Activated T-helper 9 cell treated with anti-CD3 and anti-CD28 coated beads, Interleukin-2, amount 50 U/mL, for 16 hours (primary cell): Measurements from ENCODE around the gene TLR7.

Experiments used
- DNase-seq: peaks from one replicate; pipeline ENCODE4 v3.0.0-alpha.2; 2020; ENCODE audit warnings: low read depth

The TLR7 gene

GRCh38 chrX:12866451-12867377 is at the start of gene TLR7:
TLR7 (plus strand) TSS chrX:12867072; CDS start chrX:12867579, 507 bp downstream.
- DNase-seq, result no peak

GRCh38 chrX:12817528-12817927 is 49.3 kb upstream of the TLR7 start:
- DNase-seq, result no peak

- no peak for DNase-seq
Measured at GRCh38 chrX:12819222-12819621, 47.6 kb upstream of the TLR7 start.

- no peak for DNase-seq
Measured at GRCh38 chrX:12820737-12821136, 46.1 kb upstream of the TLR7 start.

- no peak for DNase-seq
Measured at GRCh38 chrX:12824944-12825343, 41.9 kb upstream of the TLR7 start.

DNA sequence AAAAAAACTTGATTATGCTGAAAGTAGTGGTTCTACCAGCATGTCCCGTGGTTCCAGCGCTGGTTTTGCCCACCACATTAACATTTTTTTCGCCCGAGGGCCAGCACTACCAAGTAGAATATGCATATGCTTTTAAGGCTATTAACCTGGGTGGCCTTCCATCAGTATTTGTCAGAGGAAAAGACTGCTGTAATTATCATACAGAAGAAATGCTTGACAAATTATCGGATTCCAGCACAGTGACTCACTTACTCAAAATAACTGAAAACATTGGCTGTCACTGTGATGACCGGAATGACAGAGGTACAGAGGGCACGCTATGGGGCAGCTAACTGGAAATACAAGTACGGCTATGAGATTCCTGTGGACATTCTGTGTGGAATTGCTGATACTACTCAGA is 41.1 kb upstream of the TLR7 start:
- no peak for DNase-seq

GRCh38 chrX:12843061-12843667 is 23.7 kb upstream of the TLR7 start:
- DNase-seq, result no peak

GRCh38 chrX:12843668-12844279 is 23.1 kb upstream of the TLR7 start:
- no peak for DNase-seq

DNA sequence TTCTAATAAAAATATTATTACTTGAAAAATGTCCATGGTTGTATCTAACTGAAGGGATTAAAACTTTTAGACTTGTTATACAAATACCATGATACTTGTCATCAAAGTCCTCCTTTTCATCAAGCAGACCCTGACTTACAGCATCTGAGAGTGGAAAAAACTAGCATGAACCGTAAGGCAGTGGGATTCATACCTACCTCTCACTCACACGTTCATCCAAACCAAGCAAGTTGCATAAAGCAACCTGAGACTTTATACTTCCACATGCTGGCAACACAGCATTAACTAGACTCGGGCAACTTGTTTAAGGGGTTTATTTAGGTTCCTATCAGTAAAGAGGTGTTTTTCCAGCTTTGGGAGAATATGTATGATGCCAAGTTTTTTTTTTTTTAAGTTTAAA is 22.6 kb upstream of the TLR7 start:
- no peak for DNase-seq

- no peak for DNase-seq
Measured at GRCh38 chrX:12865359-12865758, 1.5 kb upstream of the TLR7 start.

GRCh38 chrX:12867685-12868084 is 813 bp downstream of the TLR7 start:
- no peak for DNase-seq

DNA sequence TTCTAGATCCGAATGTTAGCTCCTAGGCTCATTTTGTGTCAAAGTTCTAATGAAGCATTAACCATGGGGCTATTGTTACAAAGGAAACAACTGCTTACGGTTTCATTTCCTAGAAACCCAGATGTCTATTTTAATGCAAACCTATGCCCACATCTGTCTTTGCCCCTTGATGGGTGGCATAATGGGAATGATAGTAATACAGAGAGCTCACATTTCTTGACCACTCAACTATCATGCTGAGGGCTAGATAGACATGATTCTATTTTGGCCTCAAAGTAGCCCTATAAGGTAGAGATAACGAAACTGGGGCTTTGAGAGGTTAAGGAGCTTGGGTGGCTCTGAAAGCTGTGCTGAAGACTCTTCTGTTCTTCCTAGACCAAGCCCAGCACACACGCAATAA is 1.9 kb downstream of the TLR7 start:
- no peak for DNase-seq

GRCh38 chrX:12871257-12871656 is 4.4 kb downstream of the TLR7 start:
- no peak for DNase-seq

DNA sequence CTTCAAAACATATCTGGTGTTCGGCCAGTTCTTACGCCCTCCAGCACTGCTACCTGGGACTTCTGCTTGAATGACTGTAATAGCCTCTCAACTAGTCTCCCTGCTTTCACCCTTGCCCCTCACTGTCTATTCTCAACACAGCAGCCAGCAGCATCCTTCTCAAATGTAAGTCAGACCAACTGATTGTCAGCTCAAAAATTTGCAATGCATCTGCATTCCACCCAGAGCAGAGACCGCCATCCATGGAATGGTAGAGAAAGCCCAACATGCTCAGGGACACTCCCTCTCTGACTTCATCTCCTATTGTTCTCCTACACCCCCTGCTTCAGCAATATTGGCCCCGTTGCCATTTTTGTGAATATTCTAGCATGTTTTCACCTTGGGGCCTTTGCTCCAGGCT is 5.9 kb downstream of the TLR7 start:
- no peak for DNase-seq

GRCh38 chrX:12874581-12874980 is 7.7 kb downstream of the TLR7 start:
- DNase-seq, result no peak

DNA sequence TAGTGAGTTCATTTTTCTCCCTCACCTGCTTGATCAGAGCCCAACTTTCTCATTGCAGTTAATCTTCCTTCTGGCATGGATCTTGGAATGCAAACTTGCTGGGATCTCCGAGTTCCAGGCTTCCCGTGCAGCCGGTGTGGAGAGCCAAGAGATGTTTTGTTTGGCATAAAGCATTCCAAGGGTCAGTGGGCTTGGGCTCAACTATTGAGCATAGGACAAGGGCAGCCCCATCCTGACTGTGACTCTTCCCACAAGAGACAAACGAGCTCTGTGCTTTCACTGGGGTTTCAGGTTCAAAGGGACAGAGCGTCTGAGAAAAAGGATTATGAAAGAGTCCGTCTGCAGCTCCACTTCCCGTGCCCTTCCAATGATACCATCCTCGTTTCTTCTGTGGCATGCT is 10.5 kb downstream of the TLR7 start:
- DNase-seq, result no peak

DNA sequence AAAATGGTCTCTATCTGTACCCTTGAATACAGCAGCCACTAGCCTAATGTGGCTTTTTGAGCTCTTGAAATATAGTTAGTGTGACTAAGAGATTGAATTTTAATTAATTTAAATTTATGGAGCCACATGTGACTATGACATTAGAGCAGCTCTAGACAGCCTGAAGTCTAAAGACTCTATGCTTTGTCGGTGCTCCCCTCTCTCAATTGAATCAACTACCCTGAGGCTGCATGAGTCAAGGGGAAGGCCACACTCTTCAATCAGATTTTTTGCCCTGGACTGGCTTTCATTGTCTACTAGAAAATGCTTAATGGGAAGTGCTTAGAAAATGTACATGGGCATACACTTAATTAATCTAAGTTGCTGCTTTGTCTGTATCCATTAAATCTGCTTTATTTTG is 11.7 kb downstream of the TLR7 start:
- no peak for DNase-seq

DNA sequence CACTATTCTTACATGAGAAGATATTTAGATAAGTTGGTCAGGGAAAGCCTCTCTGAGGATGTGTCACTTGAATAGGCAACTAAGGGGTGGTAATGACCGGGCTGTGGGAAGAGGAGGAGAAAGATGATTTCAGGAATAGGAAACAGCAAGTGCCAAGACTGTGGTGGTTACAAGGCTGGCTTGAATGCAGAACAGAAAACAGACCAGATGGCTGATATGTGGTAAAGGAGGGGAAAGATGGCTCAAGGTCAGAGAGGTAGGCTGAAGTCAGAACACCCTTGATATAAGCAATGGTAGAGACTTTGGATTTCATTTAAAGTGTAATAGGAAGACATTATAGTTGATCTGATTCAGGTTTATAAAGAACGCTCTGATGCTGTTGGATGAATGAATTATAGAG is 15.0 kb downstream of the TLR7 start:
- no peak for DNase-seq

DNA sequence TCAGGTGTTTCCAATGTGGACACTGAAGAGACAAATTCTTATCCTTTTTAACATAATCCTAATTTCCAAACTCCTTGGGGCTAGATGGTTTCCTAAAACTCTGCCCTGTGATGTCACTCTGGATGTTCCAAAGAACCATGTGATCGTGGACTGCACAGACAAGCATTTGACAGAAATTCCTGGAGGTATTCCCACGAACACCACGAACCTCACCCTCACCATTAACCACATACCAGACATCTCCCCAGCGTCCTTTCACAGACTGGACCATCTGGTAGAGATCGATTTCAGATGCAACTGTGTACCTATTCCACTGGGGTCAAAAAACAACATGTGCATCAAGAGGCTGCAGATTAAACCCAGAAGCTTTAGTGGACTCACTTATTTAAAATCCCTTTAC is 18.6 kb downstream of the TLR7 start:
- no peak for DNase-seq

DNA sequence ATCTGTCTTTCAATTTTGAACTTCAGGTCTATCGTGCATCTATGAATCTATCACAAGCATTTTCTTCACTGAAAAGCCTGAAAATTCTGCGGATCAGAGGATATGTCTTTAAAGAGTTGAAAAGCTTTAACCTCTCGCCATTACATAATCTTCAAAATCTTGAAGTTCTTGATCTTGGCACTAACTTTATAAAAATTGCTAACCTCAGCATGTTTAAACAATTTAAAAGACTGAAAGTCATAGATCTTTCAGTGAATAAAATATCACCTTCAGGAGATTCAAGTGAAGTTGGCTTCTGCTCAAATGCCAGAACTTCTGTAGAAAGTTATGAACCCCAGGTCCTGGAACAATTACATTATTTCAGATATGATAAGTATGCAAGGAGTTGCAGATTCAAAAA is 19.7 kb downstream of the TLR7 start:
- no peak for DNase-seq

DNA sequence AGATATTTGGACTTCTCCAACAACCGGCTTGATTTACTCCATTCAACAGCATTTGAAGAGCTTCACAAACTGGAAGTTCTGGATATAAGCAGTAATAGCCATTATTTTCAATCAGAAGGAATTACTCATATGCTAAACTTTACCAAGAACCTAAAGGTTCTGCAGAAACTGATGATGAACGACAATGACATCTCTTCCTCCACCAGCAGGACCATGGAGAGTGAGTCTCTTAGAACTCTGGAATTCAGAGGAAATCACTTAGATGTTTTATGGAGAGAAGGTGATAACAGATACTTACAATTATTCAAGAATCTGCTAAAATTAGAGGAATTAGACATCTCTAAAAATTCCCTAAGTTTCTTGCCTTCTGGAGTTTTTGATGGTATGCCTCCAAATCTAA is 20.3 kb downstream of the TLR7 start:
- no peak for DNase-seq

- no peak for DNase-seq
Measured at GRCh38 chrX:12887767-12888166, 20.9 kb downstream of the TLR7 start.

- no peak for DNase-seq
Measured at GRCh38 chrX:12890467-12890866, 23.6 kb downstream of the TLR7 start.
